Liver (tissue), 9 donors: Measurements from ENCODE around the gene AP5S1. TPM values are rescaled to one million over a fixed set of nuclear protein-coding genes. Genes with fewer than 3 reads are reported as not detected.
"Not testable (repeated sequence)": the region's sequence is repeated elsewhere in the genome, so short reads cannot be mapped to it uniquely, and the experiment has no call there.

ENCODE experiments used
- DNase-seq: peaks from one replicate; pipeline ENCODE4 v3.0.0-alpha.2; 2017; ENCODE audit warnings: low spot score
- H3K27ac ChIP-seq, 2 donors: one replicate each; pipeline ENCODE4 v1.7.0; 2013; ENCODE audit warnings: inconsistent platforms in 2 of 2, low read length in 2 of 2, control low read depth in 1 of 2, low read depth in 1 of 2, mild to moderate bottlenecking in 1 of 2
- H3K27me3 ChIP-seq, 4 donors: one replicate each; pipeline versions ENCODE4 v1.6.1 to v1.7.0; 2013; ENCODE audit warnings: low read length in 3 of 4, inconsistent platforms in 1 of 4, mild to moderate bottlenecking in 1 of 4, moderate library complexity in 1 of 4; ENCODE audit not compliant: control insufficient read depth in 4 of 4, insufficient read depth in 4 of 4
- H3K36me3 ChIP-seq, 4 donors: one replicate each; pipeline versions ENCODE4 v1.6.1 to v1.7.0; 2013; ENCODE audit warnings: low read length in 3 of 4, mild to moderate bottlenecking in 3 of 4, low read depth in 1 of 4, moderate library complexity in 1 of 4; ENCODE audit not compliant: control insufficient read depth in 4 of 4, insufficient read depth in 3 of 4
- H3K4me1 ChIP-seq, 4 donors: one replicate each; pipeline versions ENCODE4 v1.6.1 to v1.7.0; 2013; ENCODE audit warnings: low read length in 3 of 4, mild to moderate bottlenecking in 3 of 4, moderate library complexity in 1 of 4; ENCODE audit not compliant: control insufficient read depth in 4 of 4, insufficient read depth in 4 of 4
- H3K4me3 ChIP-seq, 3 donors: one replicate each; pipeline versions ENCODE4 v1.6.1 to v1.7.0; 2013; ENCODE audit warnings: low read length in 3 of 3, control low read depth in 1 of 3, low read depth in 1 of 3, mild to moderate bottlenecking in 1 of 3
- H3K9ac ChIP-seq, 2 donors: one replicate each; pipeline ENCODE4 v1.7.0; 2013; ENCODE audit warnings: low read length in 2 of 2, mild to moderate bottlenecking in 2 of 2, moderate library complexity in 2 of 2, control low read depth in 1 of 2, low read depth in 1 of 2
- H3K9me3 ChIP-seq, 4 donors: one replicate each; pipeline versions ENCODE4 v1.6.1 to v1.7.0; 2013; ENCODE audit warnings: low read length in 3 of 4; ENCODE audit not compliant: control insufficient read depth in 4 of 4
- FOXA2 ChIP-seq: IDR thresholded peaks from 2 replicates; pipeline ENCODE4 v1.6.1; 2016; ENCODE audit warnings: antibody characterized with exemption
- HNF4A ChIP-seq, 2 donors: conservative IDR thresholded peaks; 2 replicates each; pipeline ENCODE4 v1.6.1; 2016; ENCODE audit warnings: antibody characterized with exemption in 2 of 2, mild to moderate bottlenecking in 2 of 2
- JUND ChIP-seq, 2 donors: IDR thresholded peaks; 2 replicates each; pipeline ENCODE4 v1.6.1; 2016; ENCODE audit warnings: antibody characterized with exemption in 2 of 2
- NR2F2 ChIP-seq: IDR thresholded peaks from 2 replicates; pipeline ENCODE4 v1.6.1; 2016; ENCODE audit warnings: antibody characterized with exemption
- RXRA ChIP-seq, 2 donors: IDR thresholded peaks; 2 replicates each; pipeline ENCODE4 v1.6.1; 2017 to 2018; ENCODE audit warnings: antibody characterized with exemption in 2 of 2, mild to moderate bottlenecking in 1 of 2
- SP1 ChIP-seq: IDR thresholded peaks from 2 replicates; pipeline ENCODE4 v1.6.1; 2018; ENCODE audit warnings: antibody characterized with exemption, mild to moderate bottlenecking
- WGBS: extraction: QIAGEN DNeasy Blood & Tissue Kit; methylation state at CpG from one replicate; pipeline ENCODE4 v1.1.7; 2013; 5-methylcytosine and 5-hydroxymethylcytosine counted together
- polyA plus RNA-seq, 2 donors: library from polyadenylated mRNA; stranded (reverse) in 1 of 2; unstranded in 1 of 2; fragments of 200-250 nt in 1 of 2; fragments of >200 nt in 1 of 2; fragmentation: Nextera tagmentation in 1 of 2; extraction: Ambion mirVana in 1 of 2; gene quantifications; one replicate each; pipeline versions ENCODE4 v1.2.1 to v1.2.3, GENCODE V29; 2013 to 2015
- total RNA-seq, 2 donors: library from RNA; depleted of rRNA; stranded (reverse); fragments of >200 nt; gene quantifications; one replicate each; pipeline ENCODE4 v1.2.3, GENCODE V29; 2014
- TF ChIP-seq, protein P1 (sequence below): fragments of 150-350 bp; IDR thresholded peaks from 2 replicates; pipeline ENCODE4 v1.5.1; 2017; ENCODE audit warnings: improper control_type of control experiment, low read depth, low read length; ENCODE audit not compliant: missing input control
- TF ChIP-seq, protein P2 (sequence below): IDR thresholded peaks from 2 replicates; pipeline ENCODE4 v1.6.1; 2016; ENCODE audit warnings: antibody characterized with exemption
- TF ChIP-seq, protein P3 (sequence below): IDR thresholded peaks from 2 replicates; pipeline ENCODE4 v1.6.1; 2016; ENCODE audit warnings: antibody characterized with exemption
- donor health status: healthy.
- donor health status: healthy.
- donor health status: healthy.
- donor health status: healthy.
- donor health status: healthy.

Gene AP5S1
- total and polyA plus RNA-seq, 4 donors: 9.1 to 14.5 (median 11.1) TPM

DNA sequence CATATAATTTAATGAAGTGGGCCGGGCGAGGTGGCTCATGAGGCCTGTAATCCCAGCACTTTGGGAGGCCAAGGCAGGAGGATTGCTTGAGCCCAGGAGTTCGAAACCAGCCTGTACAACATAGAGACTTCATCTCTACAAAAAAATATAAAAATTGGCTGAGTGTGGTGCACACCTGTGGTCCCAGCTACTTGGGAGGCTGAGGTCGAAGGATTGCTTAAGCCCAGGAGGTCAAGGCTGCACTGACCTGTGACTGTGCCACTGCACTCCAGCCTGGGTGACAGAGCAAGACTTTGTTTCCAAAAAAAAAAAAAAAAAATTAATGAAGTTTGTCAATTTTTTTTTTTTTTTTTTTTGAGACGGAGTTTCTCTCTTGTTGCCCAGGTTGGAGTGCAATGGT lies 9.5 kb downstream of the AP5S1 start:
- H3K9ac ChIP-seq, H3K27me3 ChIP-seq, H3K9me3 ChIP-seq, DNase-seq, H3K4me3 ChIP-seq, H3K27ac ChIP-seq, H3K4me1 ChIP-seq: not testable (repeated sequence)
- 97% methylated on average over 5 of the region's 5 CpGs for WGBS
- H3K36me3 ChIP-seq: peaks cover 0 to 24% (median 7%) of the 10 kb centered on the region in 4 donors

DNA sequence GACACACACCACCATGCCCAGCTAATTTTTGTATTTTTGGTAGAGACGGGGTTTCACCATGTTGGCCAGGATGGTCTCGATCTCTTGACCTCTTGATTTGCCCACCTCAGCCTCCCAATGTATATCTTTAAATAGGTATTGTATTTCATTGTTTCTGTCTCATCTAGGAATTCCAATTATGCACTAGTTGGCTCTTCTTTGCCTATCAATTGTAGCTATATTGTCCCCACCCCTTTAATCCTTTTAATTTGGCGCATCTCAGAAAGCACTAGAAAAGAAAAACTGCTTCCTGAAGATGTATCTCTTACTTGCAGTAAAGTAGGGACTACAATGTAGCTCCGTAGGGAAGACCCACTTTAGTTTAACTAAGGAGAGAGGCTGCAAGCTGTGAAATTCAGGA lies 15.8 kb downstream of the AP5S1 start:
- Histone ChIP-seq H3K27me3 (no peaks in the 10 kb centered on the region), H3K9me3 (no peaks in the 10 kb centered on the region), H3K4me3 (no peak overlapping the region), H3K9ac (no peak overlapping the region), H3K36me3 (peaks cover 0 to 5% (median 2%) of the 10 kb centered on the region in 4 donors), H3K4me1 (no peaks in the 10 kb centered on the region), H3K27ac (no peak overlapping the region)
- WGBS: 97% methylated on average over 4 of the region's 4 CpGs
- DNase-seq: no peak
- no peak for TF ChIP-seq RXRA (IDR thresholded peaks at IDR 0.05)
- TF ChIP-seq HNF4A (conservative IDR thresholded peaks at IDR 0.05): no peak
- TF ChIP-seq JUND (IDR thresholded peaks at IDR 0.05): no peak
- TF ChIP-seq, protein P1, sequence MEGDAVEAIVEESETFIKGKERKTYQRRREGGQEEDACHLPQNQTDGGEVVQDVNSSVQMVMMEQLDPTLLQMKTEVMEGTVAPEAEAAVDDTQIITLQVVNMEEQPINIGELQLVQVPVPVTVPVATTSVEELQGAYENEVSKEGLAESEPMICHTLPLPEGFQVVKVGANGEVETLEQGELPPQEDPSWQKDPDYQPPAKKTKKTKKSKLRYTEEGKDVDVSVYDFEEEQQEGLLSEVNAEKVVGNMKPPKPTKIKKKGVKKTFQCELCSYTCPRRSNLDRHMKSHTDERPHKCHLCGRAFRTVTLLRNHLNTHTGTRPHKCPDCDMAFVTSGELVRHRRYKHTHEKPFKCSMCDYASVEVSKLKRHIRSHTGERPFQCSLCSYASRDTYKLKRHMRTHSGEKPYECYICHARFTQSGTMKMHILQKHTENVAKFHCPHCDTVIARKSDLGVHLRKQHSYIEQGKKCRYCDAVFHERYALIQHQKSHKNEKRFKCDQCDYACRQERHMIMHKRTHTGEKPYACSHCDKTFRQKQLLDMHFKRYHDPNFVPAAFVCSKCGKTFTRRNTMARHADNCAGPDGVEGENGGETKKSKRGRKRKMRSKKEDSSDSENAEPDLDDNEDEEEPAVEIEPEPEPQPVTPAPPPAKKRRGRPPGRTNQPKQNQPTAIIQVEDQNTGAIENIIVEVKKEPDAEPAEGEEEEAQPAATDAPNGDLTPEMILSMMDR: no peak
- TF ChIP-seq, protein P2, sequence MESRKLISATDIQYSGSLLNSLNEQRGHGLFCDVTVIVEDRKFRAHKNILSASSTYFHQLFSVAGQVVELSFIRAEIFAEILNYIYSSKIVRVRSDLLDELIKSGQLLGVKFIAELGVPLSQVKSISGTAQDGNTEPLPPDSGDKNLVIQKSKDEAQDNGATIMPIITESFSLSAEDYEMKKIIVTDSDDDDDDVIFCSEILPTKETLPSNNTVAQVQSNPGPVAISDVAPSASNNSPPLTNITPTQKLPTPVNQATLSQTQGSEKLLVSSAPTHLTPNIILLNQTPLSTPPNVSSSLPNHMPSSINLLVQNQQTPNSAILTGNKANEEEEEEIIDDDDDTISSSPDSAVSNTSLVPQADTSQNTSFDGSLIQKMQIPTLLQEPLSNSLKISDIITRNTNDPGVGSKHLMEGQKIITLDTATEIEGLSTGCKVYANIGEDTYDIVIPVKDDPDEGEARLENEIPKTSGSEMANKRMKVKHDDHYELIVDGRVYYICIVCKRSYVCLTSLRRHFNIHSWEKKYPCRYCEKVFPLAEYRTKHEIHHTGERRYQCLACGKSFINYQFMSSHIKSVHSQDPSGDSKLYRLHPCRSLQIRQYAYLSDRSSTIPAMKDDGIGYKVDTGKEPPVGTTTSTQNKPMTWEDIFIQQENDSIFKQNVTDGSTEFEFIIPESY: no peak
- no peak for TF ChIP-seq FOXA2
- TF ChIP-seq SP1: no peak

DNA sequence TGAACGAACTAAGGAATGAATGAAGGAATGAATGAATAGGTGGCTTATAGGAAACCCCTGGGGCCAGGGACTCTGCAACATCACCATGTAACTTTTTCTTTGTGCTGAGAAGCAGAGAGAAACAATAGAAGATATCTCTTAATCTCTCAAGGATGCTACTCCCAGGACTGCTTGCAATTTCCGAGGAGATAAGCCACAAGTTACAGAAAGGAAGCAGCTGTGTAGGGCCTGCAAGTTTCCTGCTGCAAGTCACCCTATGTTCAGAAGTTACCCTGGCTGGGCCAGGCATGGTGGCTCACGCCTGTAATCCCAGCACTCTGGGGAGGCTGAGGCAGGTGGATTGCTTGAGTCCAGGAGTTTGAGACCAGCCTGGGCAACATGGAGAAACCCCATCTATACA lies 19.0 kb downstream of the AP5S1 start:
- H3K4me1 ChIP-seq: no peaks in the 10 kb centered on the region
- 72% methylated on average over 3 of the region's 3 CpGs for WGBS
- no peaks in the 10 kb centered on the region for H3K27me3 ChIP-seq
- no peak overlapping the region for H3K4me3 ChIP-seq
- H3K36me3 ChIP-seq: peaks cover 0 to 5% (median 2%) of the 10 kb centered on the region in 4 donors
- H3K9ac ChIP-seq: no peak overlapping the region
- H3K27ac ChIP-seq: no peak overlapping the region
- H3K9me3 ChIP-seq: no peaks in the 10 kb centered on the region
- no peak for DNase-seq
- TF ChIP-seq JUND (IDR thresholded peaks at IDR 0.05): no peak
- TF ChIP-seq SP1: peak; percentile 22
- TF ChIP-seq, protein P3, sequence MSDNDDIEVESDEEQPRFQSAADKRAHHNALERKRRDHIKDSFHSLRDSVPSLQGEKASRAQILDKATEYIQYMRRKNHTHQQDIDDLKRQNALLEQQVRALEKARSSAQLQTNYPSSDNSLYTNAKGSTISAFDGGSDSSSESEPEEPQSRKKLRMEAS: no peak
- TF ChIP-seq NR2F2: peak; percentile 45

DNA sequence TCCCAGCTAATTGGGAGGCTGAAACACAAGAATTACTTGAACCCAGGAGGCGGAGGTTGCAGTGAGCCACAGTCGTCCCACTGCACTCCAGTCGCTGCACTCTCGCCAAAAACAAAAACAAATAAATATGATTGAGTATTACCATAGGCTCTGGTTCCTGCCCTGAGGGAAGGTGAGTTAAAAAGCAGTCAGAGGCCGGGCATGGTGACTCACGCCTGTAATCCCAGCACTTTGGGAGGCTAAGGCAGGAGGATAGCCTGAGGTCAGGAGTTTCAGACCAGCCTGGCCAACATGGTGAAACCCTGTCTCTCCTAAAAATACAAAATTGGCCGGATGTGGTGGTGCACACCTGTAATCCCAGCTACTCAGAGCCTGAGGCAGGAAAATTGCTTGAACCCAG lies 19.9 kb downstream of the AP5S1 start:
- not testable (repeated sequence) for H3K27ac ChIP-seq, H3K4me1 ChIP-seq, DNase-seq, H3K9me3 ChIP-seq, H3K36me3 ChIP-seq, H3K9ac ChIP-seq, H3K4me3 ChIP-seq, H3K27me3 ChIP-seq
- WGBS: 95% methylated on average over 7 of the region's 7 CpGs
